ENCODE results near the gene PRUNE1.

The PRUNE1 gene

GRCh38 chr1:151008244-151009205, at the start of gene PRUNE1:
Gene PRUNE1, plus strand, starts transcription at chr1:151008449. Its CDS starts 184 bp downstream, at chr1:151008633.
- DNase-seq, result peak; percentile 97

- DNase-seq, result no peak
Observed at GRCh38 chr1:150960646-150961045, 47.6 kb upstream of the PRUNE1 start.

GRCh38 chr1:150961756-150962155, 46.5 kb upstream of the PRUNE1 start:
- no peak for DNase-seq

GRCh38 chr1:150963321-150964163, 44.7 kb upstream of the PRUNE1 start:
- DNase-seq, result no peak

- no peak for DNase-seq
Observed at GRCh38 chr1:150964164-150964489, 44.1 kb upstream of the PRUNE1 start.

- no peak for DNase-seq
Observed at GRCh38 chr1:150965605-150966004, 42.6 kb upstream of the PRUNE1 start.

GRCh38 chr1:150966011-150966410, 42.2 kb upstream of the PRUNE1 start:
- DNase-seq, result no peak

GRCh38 chr1:150967936-150968335, 40.3 kb upstream of the PRUNE1 start:
- DNase-seq, result no peak

GRCh38 chr1:150968491-150968890, 39.8 kb upstream of the PRUNE1 start:
- DNase-seq, result no peak

- no peak for DNase-seq
Observed at GRCh38 chr1:150969626-150970025, 38.6 kb upstream of the PRUNE1 start.

- no peak for DNase-seq
Observed at GRCh38 chr1:150970808-150971582, 37.3 kb upstream of the PRUNE1 start.

GRCh38 chr1:150971583-150972416, 36.4 kb upstream of the PRUNE1 start:
- DNase-seq, result no peak

GRCh38 chr1:150972417-150972940, 35.8 kb upstream of the PRUNE1 start:
- no peak for DNase-seq

GRCh38 chr1:150973258-150973835, 34.9 kb upstream of the PRUNE1 start:
- DNase-seq, result no peak

- DNase-seq, result peak; percentile 49
Observed at GRCh38 chr1:150973836-150974579, 34.2 kb upstream of the PRUNE1 start.

- DNase-seq, result peak; percentile 65
Observed at GRCh38 chr1:150974580-150975478, 33.4 kb upstream of the PRUNE1 start, which contains the start of gene CERS2. Gene CERS2, minus strand, starts transcription at chr1:150974835. Its CDS starts 5,745 bp downstream, at chr1:150969090.

- DNase-seq, result no peak
Observed at GRCh38 chr1:150976401-150976821, 31.8 kb upstream of the PRUNE1 start.

GRCh38 chr1:150976879-150977694, 31.2 kb upstream of the PRUNE1 start:
- peak; percentile 76 for DNase-seq
